Activated naive CD4-positive, alpha-beta T cell treated with anti-CD3 and anti-CD28 coated beads, Interleukin-2, amount 50 U/mL, for 72 hours (primary cell): ENCODE data around the gene TSPAN31. TPM values are rescaled to one million over a fixed set of nuclear protein-coding genes. Genes with fewer than 3 reads are reported as not detected.

Experiments used
- ATAC-seq, 2 donors: fragments of 150-1000 bp; cut with Tn5 transposase; 2 replicates each; pipeline ENCODE4 v1.10.0; 2021; ENCODE audit warnings: mild to moderate bottlenecking in 2 of 2, moderate library complexity in 2 of 2
- DNase-seq, 2 donors: peaks; one replicate each; pipeline ENCODE4 v3.0.0; 2021 to 2022; ENCODE audit warnings: low spot score in 2 of 2
- H3K27ac Mint-ChIP-seq, 2 donors: one replicate each; pipeline ENCODE4 v1.8.0; 2022; ENCODE audit warnings: mild to moderate bottlenecking in 2 of 2, mixed read lengths in 2 of 2
- H3K36me3 Mint-ChIP-seq, 2 donors: one replicate each; pipeline ENCODE4 v1.8.0; 2022; ENCODE audit warnings: mixed read lengths in 2 of 2
- H3K9me3 Mint-ChIP-seq, 2 donors: one replicate each; pipeline ENCODE4 v1.8.0; 2022; ENCODE audit warnings: mixed read lengths in 2 of 2
- total RNA-seq, 2 donors: library from RNA; stranded (reverse); gene quantifications; one replicate each; pipeline ENCODE4 v1.2.3, GENCODE V29; 2022

TSPAN31 gene
- total RNA-seq, 2 donors from 2014 or later: 9.7 to 15.1 TPM

DNA sequence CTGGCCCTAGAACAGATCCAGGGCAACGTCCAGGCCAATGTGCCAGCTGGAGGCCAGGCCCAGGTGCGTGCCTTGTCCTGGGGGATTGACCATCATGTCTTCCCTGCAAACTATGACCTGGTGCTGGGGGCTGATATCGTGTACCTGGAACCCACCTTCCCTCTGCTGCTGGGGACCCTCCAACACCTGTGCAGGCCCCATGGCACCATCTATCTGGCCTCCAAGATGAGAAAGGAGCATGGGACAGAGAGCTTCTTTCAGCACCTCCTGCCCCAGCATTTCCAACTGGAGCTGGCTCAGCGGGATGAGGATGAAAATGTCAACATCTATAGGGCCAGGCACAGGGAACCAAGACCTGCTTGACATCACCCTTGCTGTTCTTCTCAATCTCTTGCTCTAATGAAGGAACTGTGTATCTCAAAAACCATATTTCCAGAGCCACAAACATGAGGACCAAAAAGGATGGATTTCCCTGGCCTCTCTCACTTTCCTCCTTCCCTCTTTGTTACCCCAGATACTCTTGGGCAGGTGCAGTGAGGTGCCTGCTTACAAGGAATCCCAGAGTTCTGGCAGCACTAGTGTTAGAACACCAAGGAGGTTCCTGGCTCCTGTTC, 35.6 kb downstream of the TSPAN31 start:
- ATAC-seq (no peak), DNase-seq (no peak)
- Mint-ChIP-seq H3K36me3 (peaks cover 8 to 15% of the 10 kb centered on the region in 2 donors), H3K27ac (no peak overlapping the region), H3K9me3 (no peaks in the 10 kb centered on the region)

DNA sequence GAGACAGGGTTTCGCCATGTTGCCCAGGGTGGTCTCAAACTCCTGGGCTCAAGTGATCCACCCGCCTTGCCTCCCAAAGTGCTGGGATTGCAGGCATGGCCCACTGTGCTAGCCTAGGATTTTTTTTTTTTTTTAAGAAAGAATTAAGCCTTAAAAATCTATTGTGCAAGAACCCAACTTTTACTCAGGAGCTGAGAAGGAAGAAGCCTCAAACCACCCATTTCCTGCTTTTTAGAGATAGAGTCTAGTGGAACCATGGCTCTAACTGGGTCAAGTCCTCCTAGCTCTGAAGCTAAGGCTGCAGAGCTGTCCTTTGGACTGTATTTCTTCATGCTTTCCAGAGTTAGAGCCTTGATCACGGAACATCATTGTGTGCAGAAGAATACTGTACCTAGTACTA, 36.4 kb downstream of the TSPAN31 start:
- no peak overlapping the region for H3K27ac Mint-ChIP-seq
- ATAC-seq: no peak
- no peak for DNase-seq
- H3K9me3 Mint-ChIP-seq: no peaks in the 10 kb centered on the region
- peaks cover 8 to 13% of the 10 kb centered on the region in 2 donors for H3K36me3 Mint-ChIP-seq

DNA sequence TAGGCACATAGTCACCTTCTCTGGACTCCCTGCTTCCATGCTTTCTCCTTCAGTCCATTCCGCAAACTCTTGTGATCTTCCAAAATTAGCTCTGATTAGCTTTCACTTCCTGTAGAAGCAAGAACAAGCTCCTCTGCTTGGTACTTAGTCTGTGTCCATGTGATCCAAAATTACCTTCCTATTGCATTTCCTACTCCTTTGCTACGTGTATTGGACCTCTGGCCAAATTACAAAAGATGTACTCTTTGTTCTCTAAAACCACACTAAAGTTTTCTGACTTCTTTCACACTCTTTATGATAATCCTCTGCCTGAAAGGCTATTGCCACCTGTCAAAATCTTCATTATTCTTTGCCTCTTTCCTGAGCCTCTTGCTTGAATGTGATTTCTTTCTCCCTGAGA, 37.0 kb downstream of the TSPAN31 start:
- no peak for ATAC-seq
- DNase-seq: no peak
- Mint-ChIP-seq H3K9me3 (no peaks in the 10 kb centered on the region), H3K36me3 (peaks cover 8 to 13% of the 10 kb centered on the region in 2 donors), H3K27ac (peak overlapping the region in 1 of 2 donors; percentile 93)

DNA sequence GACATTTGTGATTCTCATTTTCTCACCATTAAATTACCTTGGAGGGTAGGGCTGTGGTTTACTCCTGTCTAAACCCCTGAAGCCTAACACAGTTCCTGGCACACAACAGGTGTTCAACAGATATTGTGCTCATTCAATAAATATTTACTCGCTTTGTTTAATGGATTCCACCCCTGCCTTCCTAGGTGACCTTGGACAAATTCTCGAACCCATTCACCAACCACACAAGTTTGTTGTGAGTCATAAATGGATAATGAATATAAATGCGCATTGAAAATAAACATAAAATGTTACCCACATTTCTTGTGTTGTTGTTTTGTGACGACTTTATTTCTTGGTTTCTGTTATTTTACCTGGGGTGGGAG, 37.4 kb downstream of the TSPAN31 start:
- Mint-ChIP-seq H3K36me3 (peaks cover 8 to 13% of the 10 kb centered on the region in 2 donors), H3K27ac (peak overlapping the region; percentile 93 to 97), H3K9me3 (no peaks in the 10 kb centered on the region)
- ATAC-seq (no peak), DNase-seq (no peak)

DNA sequence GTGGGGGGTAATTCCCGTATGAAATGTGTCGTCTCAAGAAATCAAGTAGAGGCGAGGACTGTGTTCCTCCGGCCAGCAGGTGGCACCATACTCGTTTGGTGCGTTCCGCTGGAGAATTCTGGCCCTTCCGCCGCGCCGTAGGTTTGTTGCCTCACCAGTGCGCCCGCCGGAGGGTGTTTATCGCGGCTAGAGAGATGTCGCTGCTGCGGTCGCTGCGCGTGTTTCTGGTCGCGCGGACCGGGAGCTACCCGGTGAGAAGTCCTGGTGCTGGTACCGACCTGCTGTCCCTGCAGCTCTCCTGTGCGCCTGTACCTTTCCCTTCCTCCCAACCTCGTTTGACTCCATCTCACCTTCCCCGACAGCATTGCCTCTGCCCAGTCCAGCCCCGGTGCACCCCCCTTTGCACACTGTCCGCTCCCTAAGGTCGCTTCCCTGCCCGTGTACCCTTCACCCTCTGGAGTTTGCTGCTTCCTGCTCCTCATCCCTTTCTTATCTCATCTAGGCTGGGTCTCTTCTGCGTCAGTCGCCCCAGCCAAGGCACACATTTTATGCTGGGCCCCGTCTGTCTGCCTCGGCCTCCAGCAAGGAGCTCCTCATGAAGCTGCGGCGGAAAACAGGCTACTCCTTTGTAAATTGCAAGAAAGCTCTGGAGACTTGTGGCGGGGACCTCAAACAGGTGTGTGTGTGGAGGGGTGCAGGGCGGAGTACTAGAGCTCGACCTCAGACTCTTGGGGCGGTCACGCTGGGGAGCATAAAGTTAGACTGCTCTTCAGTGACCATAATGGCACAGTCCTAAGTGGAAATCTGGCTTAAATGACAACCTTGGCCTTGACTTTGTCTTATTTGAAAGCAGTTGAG, 38.0 kb downstream of the TSPAN31 start, which contains the start of gene TSFM:
TSS of gene TSFM (plus strand) at position 180 of the 858 bp plus-strand sequence. CDS start at position 195, 15 bp downstream.
- ATAC-seq (peak; percentile 85 to 94), DNase-seq (peak; percentile 93 to 97)
- Mint-ChIP-seq H3K27ac (peak within 1 kb of the TSS; percentile 93 to 97), H3K36me3 (peaks cover 8 to 13% of the 10 kb centered on the region in 2 donors), H3K9me3 (no peaks in the 10 kb centered on the region)

DNA sequence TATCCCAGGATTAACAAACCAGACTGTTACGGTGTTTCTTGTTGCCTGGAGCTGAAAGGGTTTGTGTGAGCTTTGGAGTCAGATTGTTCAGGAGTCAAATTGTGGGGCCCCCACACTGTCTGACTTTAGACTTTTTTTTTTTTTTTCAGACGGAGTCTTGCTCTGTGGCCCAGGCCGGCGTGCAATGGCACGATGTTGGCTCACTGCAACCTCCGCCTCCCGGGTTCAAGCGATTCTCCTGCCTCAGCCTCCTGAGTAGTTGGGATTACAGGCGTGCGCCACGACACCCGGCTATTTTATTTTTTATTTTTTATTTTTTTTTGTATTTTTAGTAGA, 38.6 kb downstream of the TSPAN31 start:
- peaks cover 8 to 13% of the 10 kb centered on the region in 2 donors for H3K36me3 Mint-ChIP-seq
- peak overlapping the region; percentile 93 to 97 for H3K27ac Mint-ChIP-seq
- ATAC-seq: no peak
- no peak for DNase-seq
- no peaks in the 10 kb centered on the region for H3K9me3 Mint-ChIP-seq

DNA sequence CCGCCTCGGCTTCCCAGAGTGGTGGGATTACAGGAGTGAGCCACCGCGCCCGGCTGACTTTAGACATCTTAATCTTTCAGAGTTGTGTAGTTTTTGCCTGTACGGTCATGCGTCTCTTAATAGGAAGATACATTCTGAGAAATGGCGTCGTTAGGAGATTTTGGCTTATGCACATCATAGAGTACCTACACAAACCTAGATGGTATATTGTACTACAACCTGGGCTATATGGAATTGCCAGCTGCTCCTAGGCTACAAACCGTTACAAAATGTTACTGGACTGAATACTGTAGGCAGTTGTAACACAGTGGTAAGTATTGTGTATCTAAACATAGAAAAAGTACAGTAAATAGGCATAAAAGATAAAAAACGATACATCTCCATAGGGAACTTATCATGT, 39.0 kb downstream of the TSPAN31 start:
- Mint-ChIP-seq H3K9me3 (no peaks in the 10 kb centered on the region), H3K27ac (peak overlapping the region in 1 of 2 donors; percentile 93), H3K36me3 (peaks cover 8 to 13% of the 10 kb centered on the region in 2 donors)
- ATAC-seq (no peak), DNase-seq (no peak)

DNA sequence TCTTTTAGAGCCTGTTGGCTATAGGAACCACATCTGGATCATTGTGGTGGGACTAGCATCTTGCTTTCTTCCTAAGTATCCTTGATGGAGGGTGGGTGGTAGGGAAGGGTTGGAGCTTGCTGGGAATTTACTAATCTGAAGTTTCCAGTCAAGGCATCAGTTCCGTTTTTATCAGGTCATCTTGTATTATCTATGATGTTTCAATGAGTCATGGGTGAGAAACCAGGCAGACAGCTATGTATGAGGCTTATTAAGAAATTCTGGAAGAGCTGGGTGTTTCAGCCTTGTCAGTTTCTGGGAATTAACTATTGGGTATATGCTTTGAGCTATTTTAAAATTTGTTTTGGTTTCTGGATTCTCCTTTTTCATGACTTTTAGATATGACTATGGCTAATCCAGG, 49.1 kb downstream of the TSPAN31 start:
- DNase-seq (no peak), ATAC-seq (peak in 1 of 2 donors; percentile 39)
- Mint-ChIP-seq H3K36me3 (peaks cover 6 to 11% of the 10 kb centered on the region in 2 donors), H3K27ac (peak overlapping the region in 1 of 2 donors; percentile 69), H3K9me3 (no peaks in the 10 kb centered on the region)

DNA sequence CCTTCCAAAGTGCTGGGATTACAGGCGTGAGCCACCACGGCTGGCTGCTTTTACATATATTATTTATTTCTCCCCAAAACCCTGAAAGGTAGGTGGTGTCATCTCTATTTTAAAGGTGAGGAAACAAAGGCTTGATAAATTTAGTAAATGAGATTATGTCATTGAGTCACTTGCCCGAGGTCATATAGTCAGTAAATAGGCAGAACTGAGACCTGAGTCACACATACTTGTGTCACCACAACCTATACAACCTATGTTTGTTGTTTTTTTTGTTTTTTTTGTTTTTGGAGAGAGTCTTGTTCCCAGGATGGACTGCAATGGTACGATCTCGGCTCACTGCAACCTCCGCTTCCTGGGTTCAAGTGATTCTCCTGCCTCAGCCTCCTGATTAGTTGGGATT, 50.5 kb downstream of the TSPAN31 start:
- Mint-ChIP-seq H3K27ac (peak overlapping the region in 1 of 2 donors; percentile 75), H3K9me3 (no peaks in the 10 kb centered on the region), H3K36me3 (peaks cover 6 to 11% of the 10 kb centered on the region in 2 donors)
- DNase-seq (no peak), ATAC-seq (no peak)

DNA sequence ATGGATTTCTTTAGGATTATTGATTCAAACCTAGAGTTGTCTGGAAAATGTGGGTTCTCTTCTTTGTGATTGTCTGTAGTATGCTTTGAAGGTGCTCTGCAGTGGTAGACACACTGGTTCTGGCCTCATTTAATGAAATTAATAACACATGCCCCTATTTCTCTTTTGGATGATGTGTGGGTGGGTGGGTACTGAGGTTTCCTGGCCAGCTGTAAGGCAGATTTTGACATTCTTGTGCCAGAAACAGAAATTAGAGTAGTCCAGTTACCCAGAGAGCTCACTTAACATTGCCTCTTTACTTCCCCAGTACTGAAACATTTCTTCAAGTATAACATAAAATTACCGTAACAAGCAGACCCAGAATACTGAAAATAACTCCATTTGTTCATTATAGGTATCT, 52.2 kb downstream of the TSPAN31 start:
- DNase-seq (peak in 1 of 2 donors; percentile 0), ATAC-seq (no peak)
- peaks cover 6 to 11% of the 10 kb centered on the region in 2 donors for H3K36me3 Mint-ChIP-seq
- no peaks in the 10 kb centered on the region for H3K9me3 Mint-ChIP-seq
- H3K27ac Mint-ChIP-seq: no peak overlapping the region

DNA sequence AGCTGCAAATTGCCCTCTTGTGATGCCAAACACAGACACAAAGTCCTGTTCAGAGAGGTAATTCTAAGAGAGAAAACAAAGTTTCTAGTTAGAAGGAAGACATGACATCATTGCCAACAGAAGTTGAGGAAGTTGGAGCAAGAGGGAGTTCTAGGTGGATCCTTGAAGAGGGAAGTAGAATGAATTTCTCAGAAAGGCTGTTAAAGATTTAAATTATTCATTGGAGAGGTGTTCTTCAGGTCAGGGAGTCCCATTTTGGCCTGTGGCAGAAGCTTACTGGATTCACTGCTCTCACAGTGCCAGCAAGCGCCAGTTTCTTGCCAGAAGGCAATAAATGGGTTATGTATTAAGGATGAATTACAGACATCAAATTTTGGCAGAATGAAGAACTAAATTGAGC, 53.1 kb downstream of the TSPAN31 start:
- no peak for ATAC-seq
- H3K36me3 Mint-ChIP-seq: peaks cover 6 to 9% of the 10 kb centered on the region in 2 donors
- H3K27ac Mint-ChIP-seq: peak overlapping the region in 1 of 2 donors; percentile 25

More for the DNA sequence above, 53.1 kb downstream of the TSPAN31 start:
- DNase-seq: peak in 1 of 2 donors; percentile 14
- no peaks in the 10 kb centered on the region for H3K9me3 Mint-ChIP-seq

Other genes starting within 250 kb of the TSPAN31 start
- gene DDIT3, start 224.5 kb upstream of the TSPAN31 start, total RNA-seq: 10 to 100 TPM; 24.9 to 79.8 TPM
- gene MBD6, start 222.2 kb upstream of the TSPAN31 start, total RNA-seq: 10 to 100 TPM; 66.4 to 77.5 TPM
- gene DCTN2, start 197.8 kb upstream of the TSPAN31 start, total RNA-seq: 100 to 1,000 TPM in 1 of 2 donors, 10 to 100 TPM in 1; 77.1 to 122 TPM
- gene KIF5A, start 195.0 kb upstream of the TSPAN31 start, total RNA-seq: 1 to 10 TPM in 1 of 2 donors, under 1 TPM in 1; 0.75 to 3.4 TPM
- 10 to 100 TPM; 13.8 to 43.7 TPM for gene PIP4K2C, start 153.8 kb upstream of the TSPAN31 start, total RNA-seq
- 10 to 100 TPM; 14.5 to 33.5 TPM for gene DTX3, start 140.2 kb upstream of the TSPAN31 start, total RNA-seq
- 1 to 10 TPM in 1 of 2 donors, under 1 TPM in 1; 0.68 to 4.8 TPM for gene ARHGEF25, start 133.6 kb upstream of the TSPAN31 start, total RNA-seq
- 1 to 10 TPM; 2.6 to 3.2 TPM for gene B4GALNT1, start 111.8 kb upstream of the TSPAN31 start, total RNA-seq
- gene OS9, start 50.9 kb upstream of the TSPAN31 start, total RNA-seq: 100 to 1,000 TPM in 1 of 2 donors, 10 to 100 TPM in 1; 87.1 to 116 TPM
- 10 to 100 TPM; 28.9 to 38.4 TPM for gene AGAP2, start 6.3 kb upstream of the TSPAN31 start, total RNA-seq
- gene CDK4, start 7.3 kb downstream of the TSPAN31 start, total RNA-seq: 100 to 1,000 TPM; 183 to 191 TPM
- gene MARCHF9, start 10.1 kb downstream of the TSPAN31 start, total RNA-seq: 10 to 100 TPM; 17.4 to 26.4 TPM
- gene CYP27B1, start 22.0 kb downstream of the TSPAN31 start, total RNA-seq: 10 to 100 TPM in 1 of 2 donors, 1 to 10 TPM in 1; 7.6 to 14.7 TPM
- 10 to 100 TPM; 21.3 to 28.5 TPM for gene METTL1, start 27.1 kb downstream of the TSPAN31 start, total RNA-seq
- gene EEF1AKMT3, start 27.6 kb downstream of the TSPAN31 start, total RNA-seq: 1 to 10 TPM; 3.1 to 3.6 TPM
- 10 to 100 TPM; 35.9 to 50.2 TPM for gene TSFM, start 37.7 kb downstream of the TSPAN31 start, total RNA-seq
- 1 to 10 TPM in 1 of 2 donors, under 1 TPM in 1; 0.23 to 3.1 TPM for gene AVIL, start 73.7 kb downstream of the TSPAN31 start, total RNA-seq
- 100 to 1,000 TPM in 1 of 2 donors, 10 to 100 TPM in 1; 76.3 to 103 TPM for gene CTDSP2, start 101.7 kb downstream of the TSPAN31 start, total RNA-seq
- 10 to 100 TPM; 15.3 to 15.5 TPM for gene ATP23, start 196.5 kb downstream of the TSPAN31 start, total RNA-seq